ENCODE measurements around the gene RBM18.

RBM18 gene

GRCh38 chr9:122222791-122223190, 41.8 kb downstream of the RBM18 start:
- FAIRE-seq (no peak), DNase-seq (ENCODE audit: low spot score) (no peak)

- FAIRE-seq (no peak), DNase-seq (ENCODE audit: low spot score) (no peak)
These were observed 43.3 kb downstream of the RBM18 start for GRCh38 chr9:122221183-122221811.

GRCh38 chr9:122220673-122221182, 43.9 kb downstream of the RBM18 start:
- FAIRE-seq = no peak
- no peak for DNase-seq (ENCODE audit: low spot score)

GRCh38 chr9:122219856-122220672, 44.6 kb downstream of the RBM18 start:
- no peak for FAIRE-seq

GRCh38 chr9:122218935-122219855, 45.4 kb downstream of the RBM18 start:
- no peak for FAIRE-seq
- no peak for DNase-seq (ENCODE audit: low spot score)

More at GRCh38 chr9:122219856-122220672, 44.6 kb downstream of the RBM18 start:
- no peak for DNase-seq (ENCODE audit: low spot score)

- FAIRE-seq (no peak), DNase-seq (ENCODE audit: low spot score) (no peak)
These were observed 46.3 kb downstream of the RBM18 start for GRCh38 chr9:122218071-122218934.

GRCh38 chr9:122217640-122218039, 47.0 kb downstream of the RBM18 start:
- DNase-seq (ENCODE audit: low spot score) (no peak), FAIRE-seq (no peak)

GRCh38 chr9:122216798-122217418, 47.7 kb downstream of the RBM18 start:
- no peak for FAIRE-seq
- DNase-seq (ENCODE audit: low spot score) = no peak

GRCh38 chr9:122216138-122216797, 48.4 kb downstream of the RBM18 start:
- DNase-seq (ENCODE audit: low spot score) (no peak), FAIRE-seq (no peak)

GRCh38 chr9:122215663-122216062, 49.0 kb downstream of the RBM18 start:
- no peak for FAIRE-seq
- no peak for DNase-seq (ENCODE audit: low spot score)

- DNase-seq (ENCODE audit: low spot score) (no peak), FAIRE-seq (no peak)
These were observed 50.1 kb downstream of the RBM18 start for GRCh38 chr9:122214507-122214906.

GRCh38 chr9:122213589-122214413, 50.8 kb downstream of the RBM18 start:
- DNase-seq (ENCODE audit: low spot score) (no peak), FAIRE-seq (no peak)

GRCh38 chr9:122213102-122213588, 51.5 kb downstream of the RBM18 start:
- FAIRE-seq (no peak), DNase-seq (ENCODE audit: low spot score) (no peak)

- no peak for DNase-seq (ENCODE audit: low spot score)
- no peak for FAIRE-seq
These were observed 52.1 kb downstream of the RBM18 start for GRCh38 chr9:122212473-122213004.

GRCh38 chr9:122209451-122209850, 55.2 kb downstream of the RBM18 start:
- no peak for DNase-seq (ENCODE audit: low spot score)
- no peak for FAIRE-seq

GRCh38 chr9:122207096-122207495, 57.5 kb downstream of the RBM18 start:
- FAIRE-seq = no peak

GRCh38 chr9:122206118-122207046, 58.3 kb downstream of the RBM18 start:
- DNase-seq (ENCODE audit: low spot score) (no peak), FAIRE-seq (no peak)

More at GRCh38 chr9:122207096-122207495, 57.5 kb downstream of the RBM18 start:
- no peak for DNase-seq (ENCODE audit: low spot score)

Measured in RCC 7860 (cell line).